CD8-positive, alpha-beta memory T cell (primary cell): ENCODE results near the gene RNU11. TPM values are rescaled to one million over a fixed set of nuclear protein-coding genes. Genes with fewer than 3 reads are reported as not detected.
A peak's percentile ranks its signal among the peaks of the same experiment; 100 is the strongest.
"Not testable (repeated sequence)": the region's sequence is repeated elsewhere in the genome, so short reads cannot be mapped to it uniquely, and the experiment has no call there.

Experiments used
- CTCF ChIA-PET: fragments of 350-600 bp; sonication (Branson Sonifier 250); formaldehyde crosslinking; loops from one replicate; lab custom pipeline; 2021; ENCODE audit warnings: antibody characterized with exemption; lab: Charles Lee
- POLR2A ChIA-PET: fragments of 350-600 bp; sonication (Branson Sonifier 250); formaldehyde crosslinking; loops from one replicate; lab custom pipeline; 2021; ENCODE audit warnings: antibody characterized with exemption; lab: Charles Lee
- DNase-seq, 5 donors: peaks; one replicate each; pipeline versions ENCODE4 v3.0.0 to v3.0.0-alpha.2; 2020 to 2022; ENCODE audit warnings: mixed read lengths in 1 of 5
- H3K27ac ChIP-seq: one replicate; pipeline ENCODE4 v1.7.0; 2013; ENCODE audit warnings: low read depth, mild to moderate bottlenecking, low read length, moderate library complexity
- H3K27me3 ChIP-seq: 2 replicates; pipeline ENCODE4 v1.7.0; 2013; ENCODE audit warnings: low read length, mild to moderate bottlenecking; ENCODE audit not compliant: insufficient read depth, poor library complexity, severe bottlenecking
- H3K36me3 ChIP-seq: 2 replicates; pipeline ENCODE4 v1.7.0; 2013; ENCODE audit warnings: mild to moderate bottlenecking, low read length, moderate library complexity; ENCODE audit not compliant: insufficient read depth
- H3K4me1 ChIP-seq: 2 replicates; pipeline ENCODE4 v1.7.0; 2013; ENCODE audit warnings: mild to moderate bottlenecking, low read length, moderate library complexity; ENCODE audit not compliant: insufficient read depth
- H3K4me3 ChIP-seq: 2 replicates; pipeline ENCODE4 v1.7.0; 2013; ENCODE audit warnings: mild to moderate bottlenecking, low read length
- H3K9me3 ChIP-seq: 2 replicates; pipeline ENCODE4 v1.7.0; 2013; ENCODE audit warnings: mild to moderate bottlenecking, low read length
- H3K27ac Mint-ChIP-seq, 8 donors: one replicate each; pipeline ENCODE4 v1.8.0; 2020 to 2021; ENCODE audit warnings: mixed read lengths in 8 of 8, mild to moderate bottlenecking in 6 of 8, inconsistent platforms in 3 of 8, moderate library complexity in 3 of 8
- H3K27me3 Mint-ChIP-seq, 2 donors: one replicate each; pipeline ENCODE4 v1.8.0; 2020 to 2021; ENCODE audit warnings: mixed read lengths in 2 of 2, mild to moderate bottlenecking in 1 of 2, moderate library complexity in 1 of 2
- H3K36me3 Mint-ChIP-seq, 3 donors: one replicate each; pipeline ENCODE4 v1.8.0; 2020 to 2021; ENCODE audit warnings: mixed read lengths in 3 of 3, inconsistent platforms in 1 of 3, mild to moderate bottlenecking in 1 of 3
- H3K4me1 Mint-ChIP-seq, 3 donors: one replicate each; pipeline ENCODE4 v1.8.0; 2020 to 2021; ENCODE audit warnings: mixed read lengths in 3 of 3, inconsistent platforms in 1 of 3, mild to moderate bottlenecking in 1 of 3
- H3K4me3 Mint-ChIP-seq, 7 donors: one replicate each; pipeline ENCODE4 v1.8.0; 2020 to 2021; ENCODE audit warnings: mixed read lengths in 7 of 7, mild to moderate bottlenecking in 6 of 7, moderate library complexity in 4 of 7, inconsistent platforms in 2 of 7
- H3K9me3 Mint-ChIP-seq, 5 donors: one replicate each; pipeline ENCODE4 v1.8.0; 2020 to 2022; ENCODE audit warnings: mixed read lengths in 5 of 5, mild to moderate bottlenecking in 3 of 5, moderate library complexity in 2 of 5, inconsistent platforms in 1 of 5
- polyA plus RNA-seq: library from polyadenylated mRNA; unstranded; fragments of 300-500 nt; fragmentation: Illumina TruSeq; gene quantifications from one replicate; pipeline ENCODE4 v1.2.3, GENCODE V29; 2021
- total RNA-seq, 2 experiments: library from RNA; stranded (reverse); gene quantifications; one replicate each; pipeline ENCODE4 v1.2.3, GENCODE V29; 2021

RNU11 gene
- total and polyA plus RNA-seq, 3 experiments from 2014 or later, result not detected

- no peak overlapping the region for H3K4me3 ChIP-seq
- Mint-ChIP-seq H3K27me3 (no peaks in the 10 kb centered on the region), H3K4me3 (no peak overlapping the region), H3K4me1 (peaks cover 8 to 20% (median 12%) of the 10 kb centered on the region in 3 donors), H3K36me3 (peaks cover 0 to 4% (median 0%) of the 10 kb centered on the region in 3 donors), H3K27ac (peak overlapping the region in 2 of 8 donors; percentile 21 to 54), H3K9me3 (no peaks in the 10 kb centered on the region)
- no peaks in the 10 kb centered on the region for H3K4me1 ChIP-seq
- H3K9me3 ChIP-seq, result no peaks in the 10 kb centered on the region
- no peak for DNase-seq
- H3K27ac ChIP-seq, result no peak overlapping the region
- no peaks in the 10 kb centered on the region for H3K27me3 ChIP-seq
- H3K36me3 ChIP-seq, result no peaks in the 10 kb centered on the region
- ChIA-PET CTCF (no interaction called here), POLR2A (no interaction called here)
Observed at GRCh38 chr1:28631713-28632112, 16.7 kb upstream of the RNU11 start.

GRCh38 chr1:28632560-28632959, 15.8 kb upstream of the RNU11 start:
- H3K4me1 ChIP-seq, result no peaks in the 10 kb centered on the region
- peaks cover 0 to 7% (median 0%) of the 10 kb centered on the region in 3 donors for H3K36me3 Mint-ChIP-seq
- H3K4me3 ChIP-seq, result no peak overlapping the region
- H3K4me1 Mint-ChIP-seq, result peaks cover 11 to 26% (median 16%) of the 10 kb centered on the region in 3 donors
- H3K9me3 ChIP-seq, result no peaks in the 10 kb centered on the region
- CTCF ChIA-PET, result no interaction called here
- H3K9me3 Mint-ChIP-seq, result no peaks in the 10 kb centered on the region
- no peaks in the 10 kb centered on the region for H3K36me3 ChIP-seq
- no peaks in the 10 kb centered on the region for H3K27me3 Mint-ChIP-seq
- H3K27ac ChIP-seq, result no peak overlapping the region
- peak overlapping the region in 1 of 8 donors; percentile 21 for H3K27ac Mint-ChIP-seq
- no peaks in the 10 kb centered on the region for H3K27me3 ChIP-seq
- POLR2A ChIA-PET, result no interaction called here
- DNase-seq, result no peak
- no peak overlapping the region for H3K4me3 Mint-ChIP-seq

GRCh38 chr1:28640766-28641165, 7.6 kb upstream of the RNU11 start:
- Histone ChIP-seq H3K4me1 (peaks cover 30% of the 10 kb centered on the region), H3K27me3 (no peaks in the 10 kb centered on the region), H3K36me3 (no peaks in the 10 kb centered on the region), H3K27ac (no peak overlapping the region), H3K4me3 (no peak overlapping the region), H3K9me3 (no peaks in the 10 kb centered on the region)
- Mint-ChIP-seq H3K4me3 (peak overlapping the region; percentile 11 to 99 (median 95)), H3K27me3 (peaks cover 0 to 4% of the 10 kb centered on the region in 2 donors), H3K27ac (peak overlapping the region in 2 of 8 donors; percentile 47 to 91), H3K4me1 (peaks cover 46 to 70% (median 58%) of the 10 kb centered on the region in 3 donors), H3K9me3 (no peaks in the 10 kb centered on the region), H3K36me3 (peaks cover 0 to 19% (median 0%) of the 10 kb centered on the region in 3 donors)
- POLR2A ChIA-PET, result interaction anchor here (0.6 to 1.3 kb wide), 4 partner anchors 27 to 236 kb away, joined by 3 to 7 read pairs (median 6); partner anchors contain the start of genes GMEB1 and YTHDF2
- peak in 3 of 5 donors; percentile 6 to 34 (median 9) for DNase-seq
- CTCF ChIA-PET, result interaction anchor here (0.6 to 1.6 kb wide), 6 partner anchors 14 to 236 kb away, joined by 3 to 9 read pairs (median 4); partner anchors contain the start of gene YTHDF2

GRCh38 chr1:28642056-28642846, 6.1 kb upstream of the RNU11 start:
- Mint-ChIP-seq H3K9me3 (no peaks in the 10 kb centered on the region), H3K4me1 (peaks cover 43 to 63% (median 50%) of the 10 kb centered on the region in 3 donors), H3K36me3 (peaks cover 0 to 15% (median 0%) of the 10 kb centered on the region in 3 donors), H3K27me3 (peaks cover 0 to 4% of the 10 kb centered on the region in 2 donors), H3K27ac (peak overlapping the region; percentile 91 to 100 (median 98)), H3K4me3 (peak overlapping the region; percentile 94 to 99 (median 98))
- Histone ChIP-seq H3K36me3 (no peaks in the 10 kb centered on the region), H3K4me3 (peak overlapping the region; percentile 98), H3K9me3 (no peaks in the 10 kb centered on the region), H3K27ac (peak overlapping the region; percentile 91), H3K27me3 (no peaks in the 10 kb centered on the region), H3K4me1 (peaks cover 32% of the 10 kb centered on the region)
- peak in 1 of 5 donors; percentile 2 for DNase-seq
- ChIA-PET POLR2A (interaction anchor here (0.8 to 3.2 kb wide), 12 partner anchors 26 to 539 kb away, joined by 3 to 66 read pairs (median 6); partner anchors contain the start of genes GMEB1, MED18, SRSF4 and TRNAU1AP), CTCF (interaction anchor here (0.9 to 4.0 kb wide), 11 partner anchors 9 to 242 kb away, joined by 3 to 40 read pairs (median 4); partner anchors contain the start of genes GMEB1 and YTHDF2)

- H3K9me3 Mint-ChIP-seq, result no peaks in the 10 kb centered on the region
- H3K36me3 Mint-ChIP-seq, result peaks cover 0 to 15% (median 0%) of the 10 kb centered on the region in 3 donors
- peaks cover 0 to 4% of the 10 kb centered on the region in 2 donors for H3K27me3 Mint-ChIP-seq
- peak within 1 kb of the TSS; percentile 91 to 100 (median 98) for H3K27ac Mint-ChIP-seq
- POLR2A ChIA-PET, result interaction anchor here (0.6 to 3.2 kb wide), 17 partner anchors 26 to 1302 kb away, joined by 3 to 66 read pairs (median 5); partner anchors contain the start of genes GMEB1, MED18, SRSF4 and TRNAU1AP
- H3K4me3 ChIP-seq, result peak within 1 kb of the TSS; percentile 98
- H3K9me3 ChIP-seq, result no peaks in the 10 kb centered on the region
- DNase-seq, result peak; percentile 86 to 95 (median 89)
- CTCF ChIA-PET, result interaction anchor here (0.6 to 4.0 kb wide), 18 partner anchors 9 to 242 kb away, joined by 3 to 40 read pairs (median 3); partner anchors contain the start of genes GMEB1 and YTHDF2
- H3K4me3 Mint-ChIP-seq, result peak within 1 kb of the TSS; percentile 94 to 99 (median 98)
- H3K4me1 ChIP-seq, result peaks cover 40% of the 10 kb centered on the region
- H3K4me1 Mint-ChIP-seq, result peaks cover 46 to 67% (median 56%) of the 10 kb centered on the region in 3 donors
- H3K36me3 ChIP-seq, result no peaks in the 10 kb centered on the region
- H3K27ac ChIP-seq, result peak within 1 kb of the TSS; percentile 91
- no peaks in the 10 kb centered on the region for H3K27me3 ChIP-seq
Observed at GRCh38 chr1:28642847-28643635, 5.4 kb upstream of the RNU11 start, which contains the start of gene TAF12. TSS of gene TAF12 (minus strand) at chr1:28643067. CDS start at chr1:28622081, 20,986 bp downstream.

GRCh38 chr1:28644494-28644893, 3.9 kb upstream of the RNU11 start:
- Mint-ChIP-seq H3K4me3 (peak overlapping the region; percentile 94 to 99 (median 98)), H3K36me3 (peaks cover 0 to 15% (median 0%) of the 10 kb centered on the region in 3 donors), H3K27me3 (peaks cover 0 to 10% of the 10 kb centered on the region in 2 donors), H3K27ac (peak overlapping the region; percentile 91 to 100 (median 98)), H3K4me1 (peaks cover 55 to 76% (median 69%) of the 10 kb centered on the region in 3 donors), H3K9me3 (no peaks in the 10 kb centered on the region)
- Histone ChIP-seq H3K4me3 (peak overlapping the region; percentile 98), H3K9me3 (no peaks in the 10 kb centered on the region), H3K27me3 (no peaks in the 10 kb centered on the region), H3K4me1 (peaks cover 49% of the 10 kb centered on the region), H3K36me3 (no peaks in the 10 kb centered on the region), H3K27ac (peak overlapping the region; percentile 91)
- ChIA-PET CTCF (interaction anchor here (1.1 to 4.0 kb wide), 5 partner anchors 23 to 232 kb away, joined by 3 to 40 read pairs (median 13); partner anchors contain the start of genes GMEB1 and YTHDF2), POLR2A (interaction anchor here (0.6 to 3.2 kb wide), 7 partner anchors 24 to 394 kb away, joined by 3 to 66 read pairs (median 6); partner anchors contain the start of genes GMEB1, TRNAU1AP and YTHDF2)
- no peak for DNase-seq

GRCh38 chr1:28645406-28645805, 3.0 kb upstream of the RNU11 start:
- ChIA-PET POLR2A (interaction anchor here (0.6 to 0.7 kb wide), 2 partner anchors 55 to 80 kb away, joined by 3 to 6 read pairs; no protein-coding TSS in a partner anchor), CTCF (interaction anchor here (1.5 to 4.0 kb wide), 2 partner anchors 22 to 91 kb away, joined by 6 to 31 read pairs; partner anchors contain the start of genes GMEB1 and YTHDF2)
- H3K9me3 Mint-ChIP-seq, H3K4me3 ChIP-seq, H3K9me3 ChIP-seq, H3K27ac ChIP-seq, DNase-seq, H3K27me3 ChIP-seq, H3K4me3 Mint-ChIP-seq, H3K36me3 ChIP-seq: not testable (repeated sequence)
- H3K27ac Mint-ChIP-seq, result peak overlapping the region in 2 of 8 donors; percentile 47 to 73
- H3K4me1 ChIP-seq, result peaks cover 47% of the 10 kb centered on the region
- H3K4me1 Mint-ChIP-seq, result peaks cover 51 to 69% (median 63%) of the 10 kb centered on the region in 3 donors
- peaks cover 0 to 13% (median 0%) of the 10 kb centered on the region in 3 donors for H3K36me3 Mint-ChIP-seq
- H3K27me3 Mint-ChIP-seq, result peaks cover 0 to 10% of the 10 kb centered on the region in 2 donors
